Cortex of kidney (tissue), 1 donor: ENCODE measurements around the gene CPM.

Experiments used
- DNase-seq: peaks from one replicate; lab custom pipeline; 2025; lab: John Stamatoyannopoulos, UW

CPM gene

GRCh38 chr12:68932961-68933893 lies at the start of gene CPM:
CPM (minus strand) TSS chr12:68933171; CDS start chr12:68932837, 334 bp downstream.
- DNase-seq, result no peak

DNA sequence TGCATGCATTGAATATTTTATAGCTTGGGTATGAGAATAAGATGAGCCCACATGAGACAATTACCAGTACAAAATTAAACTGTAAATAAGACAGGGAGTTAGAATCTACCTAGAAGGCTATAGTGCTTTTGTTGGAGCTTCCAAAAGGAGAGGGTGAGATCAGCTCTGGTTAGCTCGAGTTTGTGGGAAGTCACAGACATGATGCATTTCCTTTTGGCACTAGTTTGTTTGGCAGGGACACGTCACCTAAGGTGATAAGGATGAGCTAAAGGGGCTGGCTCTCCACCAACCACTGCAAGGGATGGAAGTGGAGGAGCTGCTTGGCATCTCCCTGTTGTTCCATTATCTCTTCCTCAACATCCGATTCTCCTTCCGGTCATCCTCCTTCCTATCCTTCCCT lies 48.5 kb upstream of the CPM start:
- DNase-seq, result no peak

DNA sequence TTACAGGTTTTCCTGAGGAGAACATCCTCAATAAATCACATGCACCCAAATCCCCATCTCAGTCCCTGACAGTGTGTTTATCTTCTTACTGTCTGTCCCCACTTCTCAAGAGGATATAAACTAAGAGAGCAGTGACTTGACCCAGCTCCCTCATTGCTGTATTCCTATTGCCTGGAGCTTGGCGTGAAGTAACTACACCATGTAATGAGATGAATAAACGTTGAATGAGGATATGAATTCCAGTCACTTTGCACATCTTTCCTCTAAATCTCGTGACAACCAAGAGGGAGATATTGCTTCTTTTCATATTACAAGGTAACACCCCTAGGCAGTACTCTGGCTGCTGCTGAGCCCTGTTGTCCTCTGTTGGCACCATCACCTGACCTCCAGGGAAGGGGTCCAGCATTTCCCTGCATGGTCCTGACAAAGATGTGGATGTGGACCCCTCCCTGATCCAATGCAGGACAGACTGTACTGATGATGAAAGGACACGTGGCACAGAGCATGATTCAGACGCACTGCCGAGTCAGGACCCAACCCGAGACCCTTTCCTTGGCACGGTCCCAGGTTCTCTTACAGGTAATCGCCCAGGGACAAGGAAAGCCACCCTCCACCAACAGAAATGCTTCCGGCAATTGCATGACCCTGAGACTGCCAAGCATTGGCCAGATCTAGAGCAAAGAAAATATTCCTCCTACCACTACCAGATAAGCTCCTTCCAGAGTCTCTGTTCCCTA lies 47.7 kb upstream of the CPM start:
- DNase-seq, result no peak

DNA sequence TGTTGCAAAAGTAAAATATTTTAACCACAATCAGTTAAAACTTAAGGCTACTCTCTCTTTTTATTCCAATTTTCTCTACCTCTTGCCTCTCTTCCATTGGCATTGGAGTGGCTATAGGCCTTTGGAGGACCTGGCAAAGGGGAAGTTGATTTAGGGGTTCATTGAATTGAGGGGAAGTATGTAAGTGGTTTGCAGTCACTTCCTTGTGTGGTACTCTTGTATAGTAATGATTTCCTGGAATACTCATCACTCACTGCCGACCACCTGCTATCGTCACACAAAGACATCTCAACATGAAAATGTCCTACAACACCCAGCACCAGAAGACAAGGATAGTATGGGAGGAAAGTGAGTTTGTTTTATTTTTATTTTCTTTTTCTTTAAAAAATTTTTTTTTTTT lies 45.7 kb upstream of the CPM start:
- DNase-seq, result no peak

DNA sequence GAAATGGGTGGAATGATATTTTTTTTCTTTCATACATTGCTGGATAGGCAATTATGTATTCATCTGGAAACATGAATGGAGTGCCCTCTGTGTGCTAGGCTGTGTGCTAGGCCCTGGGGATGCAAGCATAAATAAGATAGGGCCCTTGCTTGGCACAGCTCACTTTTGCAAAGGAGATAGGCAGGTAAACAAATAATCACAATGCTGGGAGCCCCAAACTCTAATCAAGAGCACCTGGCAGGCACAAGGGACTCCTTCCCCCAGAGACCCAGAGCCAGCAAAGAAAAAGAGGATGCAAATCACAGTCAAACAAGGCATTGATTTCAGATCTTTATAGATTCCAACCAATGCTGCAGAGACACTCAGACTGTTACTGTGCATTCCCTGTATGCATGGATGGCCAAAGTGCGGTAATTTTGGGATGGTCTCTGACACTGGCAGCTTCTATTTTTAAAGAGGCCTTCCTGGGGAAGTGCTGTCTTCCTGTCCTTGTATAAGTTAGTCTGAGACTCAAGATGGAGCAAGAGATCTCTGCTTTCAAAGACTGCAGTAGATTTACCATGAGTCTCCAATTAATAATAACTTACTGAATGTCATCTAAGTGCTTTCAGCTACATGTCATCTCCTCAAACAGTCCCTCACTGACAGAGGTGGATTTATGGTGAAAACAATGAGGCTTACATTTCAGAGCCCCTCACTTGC lies 45.1 kb upstream of the CPM start:
- no peak for DNase-seq

GRCh38 chr12:68977335-68977734 lies 44.4 kb upstream of the CPM start:
- no peak for DNase-seq

DNA sequence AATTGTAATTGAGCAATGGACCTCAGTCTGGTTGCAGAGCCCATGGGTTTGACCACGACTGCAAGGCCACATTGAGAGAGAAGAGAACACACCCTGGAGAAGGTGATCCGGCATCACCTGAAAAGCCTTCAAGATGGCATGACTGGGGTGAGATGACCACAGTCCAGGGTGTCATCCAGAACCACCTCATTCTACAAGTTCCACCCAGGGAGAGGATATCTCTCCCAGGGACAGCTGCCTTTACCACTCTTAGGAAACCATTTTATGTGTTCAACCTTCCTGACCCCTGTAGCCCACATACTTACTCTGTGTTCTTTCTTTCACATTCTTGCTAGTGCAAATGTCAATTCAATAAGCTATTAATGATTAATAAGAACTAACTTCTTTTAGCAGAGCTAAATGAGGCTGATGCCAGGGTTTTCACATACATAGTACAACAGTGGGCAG lies 43.4 kb upstream of the CPM start:
- DNase-seq, result no peak

- no peak for DNase-seq
Measured at GRCh38 chr12:68975811-68976210, 42.8 kb upstream of the CPM start.

- no peak for DNase-seq
Measured at GRCh38 chr12:68972595-68972994, 39.6 kb upstream of the CPM start.

DNA sequence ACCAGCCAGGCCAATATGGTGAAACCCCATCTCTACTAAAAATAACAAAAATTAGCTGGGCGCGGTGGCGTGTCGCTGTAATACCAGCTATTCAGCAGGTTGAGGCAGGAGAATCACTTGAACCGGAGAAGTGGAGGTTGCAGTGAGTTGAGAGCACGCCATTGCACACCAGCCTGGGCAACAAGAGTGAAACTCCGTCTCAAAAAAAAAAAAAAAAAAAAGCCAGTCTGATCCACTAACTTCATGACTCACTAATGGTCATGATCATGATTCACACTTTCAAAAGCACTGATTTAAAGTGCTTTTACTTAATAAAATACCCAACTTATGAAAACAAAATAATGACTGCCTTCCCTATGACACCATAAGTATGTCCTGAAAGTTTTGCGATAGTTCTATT lies 38.4 kb upstream of the CPM start:
- no peak for DNase-seq

DNA sequence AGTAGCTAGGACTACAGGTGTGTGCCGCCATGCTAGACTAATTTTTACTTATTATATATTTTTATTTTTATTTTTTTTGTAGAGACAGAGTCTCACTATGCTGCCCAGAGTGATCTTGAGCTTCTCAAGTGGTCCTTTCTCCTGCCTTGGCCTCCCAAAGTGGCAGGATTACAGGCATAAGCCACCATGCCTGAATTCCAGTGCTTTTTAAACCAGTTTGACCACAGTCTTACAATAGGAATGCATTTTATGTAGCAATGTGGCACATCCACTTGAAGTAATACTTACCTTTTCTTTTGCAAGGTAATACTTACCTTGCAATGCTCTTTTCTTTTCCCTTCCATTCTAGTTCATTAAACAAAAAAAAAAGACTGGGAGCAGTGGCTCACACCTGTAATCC lies 38.0 kb upstream of the CPM start:
- DNase-seq, result no peak

GRCh38 chr12:68970306-68970705 lies 37.3 kb upstream of the CPM start:
- no peak for DNase-seq

GRCh38 chr12:68967046-68967445 lies 34.1 kb upstream of the CPM start:
- DNase-seq, result no peak

GRCh38 chr12:68963856-68964745 lies 31.1 kb upstream of the CPM start:
- no peak for DNase-seq

DNA sequence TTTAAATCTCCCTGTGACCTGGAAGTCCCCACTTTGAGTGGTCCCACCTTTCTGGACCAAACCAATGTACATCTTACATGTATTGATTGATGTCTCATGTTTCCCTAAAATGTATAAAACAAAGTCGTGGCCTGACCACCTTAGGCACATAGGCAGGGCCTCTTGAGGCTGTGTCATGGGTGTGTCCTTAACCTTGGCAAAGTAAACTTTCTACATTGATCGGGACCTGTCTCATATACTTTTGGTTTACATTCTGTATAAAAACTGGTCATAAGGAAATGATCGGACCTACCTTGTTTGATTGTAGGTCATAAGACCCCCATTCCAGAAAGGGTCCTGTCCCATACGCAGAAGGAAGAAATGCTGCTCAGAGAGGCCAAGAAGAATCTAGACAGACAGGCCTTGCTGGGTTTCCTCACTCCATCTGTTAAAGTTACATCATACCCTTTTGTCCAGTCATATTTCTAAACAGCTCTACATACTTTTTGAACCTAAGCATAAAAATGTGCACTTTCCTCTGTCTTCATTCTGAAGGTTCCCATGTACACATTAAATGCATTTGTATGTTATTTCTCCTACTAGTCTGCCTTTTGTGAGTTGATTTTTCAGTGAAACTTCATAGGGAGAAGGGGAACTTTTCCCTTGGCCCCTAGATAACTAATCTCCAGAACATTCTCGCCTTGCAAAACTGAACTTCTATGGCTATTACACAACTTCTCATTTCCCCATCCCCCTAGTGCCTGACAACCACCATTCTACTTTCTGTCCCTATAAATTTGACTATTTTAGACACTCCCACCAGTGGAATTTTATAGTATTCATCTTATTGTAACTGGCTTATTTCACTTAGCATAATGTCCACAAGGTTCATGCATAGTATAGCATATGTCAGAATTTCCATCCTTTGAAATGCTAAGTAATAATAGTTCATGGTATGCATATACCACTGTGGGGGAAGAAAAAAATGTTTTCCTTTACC lies 30.2 kb upstream of the CPM start:
- DNase-seq, result no peak

DNA sequence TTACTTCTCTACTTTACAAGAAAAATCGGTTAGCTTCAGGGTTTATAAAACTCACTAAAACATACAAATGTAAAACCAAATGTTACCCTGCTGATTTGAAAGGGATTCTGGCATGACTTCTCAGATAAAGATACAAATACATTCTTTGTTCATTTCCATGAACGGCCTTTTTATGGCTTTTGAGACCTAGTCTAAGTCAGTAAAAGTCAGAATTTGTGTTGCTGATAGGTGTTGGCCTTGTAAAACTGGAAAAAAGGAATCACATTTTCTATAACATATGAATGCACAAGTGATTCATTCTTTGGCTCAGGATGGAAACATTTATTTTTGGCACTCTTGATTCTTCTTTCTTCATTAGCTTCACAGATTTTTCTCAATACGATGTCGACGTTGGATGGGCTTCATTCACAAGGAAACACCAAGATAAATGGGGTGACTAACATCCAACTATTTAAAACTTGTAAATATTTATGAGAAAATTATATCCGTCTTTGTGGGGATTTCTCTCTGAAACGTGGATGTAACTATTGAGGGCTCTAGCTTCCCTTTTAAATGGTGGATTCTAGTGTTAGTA lies 27.0 kb upstream of the CPM start:
- DNase-seq, result no peak

DNA sequence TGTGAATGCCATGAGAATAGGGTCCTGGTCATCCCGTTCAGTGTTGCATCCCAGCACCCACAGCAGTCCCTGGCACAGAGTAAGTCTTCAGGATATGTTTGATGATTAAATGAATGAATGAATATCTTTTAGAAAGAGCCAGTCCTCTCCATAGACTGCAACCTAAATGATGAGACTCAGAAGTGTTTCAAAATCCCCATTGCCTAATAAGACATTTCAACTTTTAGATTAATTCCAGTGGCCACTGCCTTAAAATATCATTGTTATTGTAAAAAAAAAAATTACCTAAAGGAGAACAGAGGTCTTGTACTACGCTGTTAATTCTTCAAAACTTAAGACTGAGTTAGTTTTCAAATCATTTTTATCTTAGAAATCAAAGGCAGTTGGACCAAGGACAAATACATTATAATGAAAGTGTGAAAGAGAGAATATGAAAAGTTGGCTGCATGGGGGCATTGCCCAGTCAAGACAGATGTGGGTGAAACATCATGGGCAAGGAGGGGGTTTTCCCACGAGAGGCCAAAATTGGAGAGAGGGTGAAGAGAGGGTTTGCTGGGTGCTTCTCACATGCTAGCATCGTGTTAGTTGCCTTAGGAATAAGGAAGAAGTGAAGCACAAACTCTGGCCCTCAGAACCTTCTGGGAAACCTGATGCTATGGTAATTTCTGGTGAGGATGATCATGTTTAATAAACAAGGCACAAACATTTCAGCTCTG lies 26.3 kb upstream of the CPM start:
- DNase-seq, result no peak

GRCh38 chr12:68958322-68958721 lies 25.4 kb upstream of the CPM start:
- DNase-seq, result no peak

- DNase-seq, result no peak
Measured at GRCh38 chr12:68957273-68957672, 24.3 kb upstream of the CPM start.
